HG03457 (cell line): Measurements from ENCODE around the gene NPAS3.

Source experiments
- ATAC-seq: cut with Tn5 transposase; IDR thresholded peaks from one replicate; pipeline ENCODE4 v1.9.1; 2021; ENCODE audit warnings: moderate number of reproducible peaks; ENCODE audit not compliant: unreplicated experiment

NPAS3 gene

DNA sequence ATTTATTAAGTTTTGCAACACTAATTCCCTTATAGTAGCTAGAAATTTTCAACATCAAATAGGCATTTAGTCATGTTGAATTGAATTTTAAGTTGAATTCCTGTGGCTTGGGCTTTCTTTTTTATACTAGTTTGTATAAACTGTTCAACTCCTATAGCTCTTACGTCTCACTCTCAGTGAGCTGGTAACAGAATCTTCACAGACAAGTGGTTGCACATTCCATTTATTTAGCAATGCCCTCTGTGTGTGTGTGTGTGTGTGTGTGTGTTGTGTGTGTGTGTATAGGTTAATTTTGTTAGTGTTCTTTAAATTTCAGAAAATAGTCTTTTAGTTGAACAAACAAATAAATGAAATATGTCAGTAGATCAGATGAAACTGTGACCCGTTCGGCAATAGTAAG is 425.0 kb downstream of the NPAS3 start:
- no peak for ATAC-seq

DNA sequence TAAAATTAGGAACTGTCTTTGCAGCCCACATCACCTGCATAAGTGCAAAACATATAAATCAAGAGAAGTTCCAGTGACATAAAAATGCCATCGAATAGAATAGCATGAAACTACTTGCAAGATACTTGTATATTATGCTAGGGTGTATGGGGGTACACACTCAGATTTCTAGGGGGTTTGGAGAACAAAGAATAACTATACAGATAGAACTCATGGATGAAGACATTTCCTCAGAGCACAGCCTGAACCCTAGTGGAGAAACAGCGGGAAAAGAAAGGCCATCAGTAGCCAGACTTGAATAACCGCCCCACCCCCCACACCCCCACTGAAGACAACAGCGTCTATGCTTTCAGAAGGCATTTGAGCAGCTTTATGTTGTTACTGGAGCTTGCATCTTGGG is 425.8 kb downstream of the NPAS3 start:
- ATAC-seq: no peak

DNA sequence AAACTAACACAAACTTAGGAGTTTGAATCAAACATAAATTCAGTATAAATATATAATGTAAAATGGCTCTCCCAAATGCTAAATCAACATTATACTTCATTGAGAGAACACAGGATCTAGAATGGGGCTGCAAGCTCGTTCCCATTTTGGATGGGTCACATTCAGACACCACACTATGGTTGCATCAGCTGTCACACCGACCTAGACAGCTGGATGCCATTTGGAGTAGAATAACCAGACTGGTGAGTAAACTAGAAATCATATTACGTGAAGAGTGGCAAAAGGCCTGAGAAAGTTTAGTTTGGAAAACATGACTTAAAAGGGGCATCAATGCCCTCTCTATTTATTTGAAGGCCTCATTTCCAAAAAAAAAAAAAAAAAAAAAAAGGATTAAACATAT is 430.4 kb downstream of the NPAS3 start:
- ATAC-seq: no peak

DNA sequence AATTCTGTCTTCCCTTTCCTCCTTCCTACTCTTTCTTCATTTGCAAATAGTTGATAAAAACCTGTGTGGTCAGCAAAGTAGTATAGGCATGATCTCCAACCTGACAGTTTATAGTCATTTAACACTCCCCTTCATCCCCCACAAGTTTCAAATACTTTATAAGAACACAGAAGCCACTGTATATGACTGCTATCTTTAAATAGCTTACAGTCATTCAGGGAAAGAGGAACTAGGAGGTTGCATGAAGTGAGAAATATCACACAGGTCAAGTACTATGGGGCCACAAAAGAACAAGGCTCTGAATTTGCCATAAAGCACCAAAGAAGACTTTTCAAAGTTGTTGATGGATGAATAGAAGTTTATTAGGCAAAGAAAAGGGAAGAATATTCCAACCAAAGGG is 431.3 kb downstream of the NPAS3 start:
- ATAC-seq: peak; percentile 89

DNA sequence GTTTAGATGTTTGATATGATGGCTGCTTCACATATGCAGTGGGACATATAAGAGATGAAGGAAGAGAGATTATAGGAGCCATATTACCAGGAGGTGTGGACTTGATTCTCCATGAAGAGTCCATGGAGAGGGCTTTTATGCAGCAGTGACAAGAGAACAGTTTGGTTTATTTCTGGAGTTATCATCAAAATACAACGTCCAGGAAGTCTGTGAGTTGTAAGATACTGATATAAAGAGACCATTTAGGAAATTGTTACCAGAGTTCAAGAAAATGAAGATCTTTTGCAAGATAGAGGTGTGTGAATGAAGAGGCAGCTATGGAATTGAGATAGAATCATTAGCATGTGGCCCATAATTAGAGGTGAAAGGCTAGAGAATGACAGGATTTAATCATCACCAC is 431.7 kb downstream of the NPAS3 start:
- ATAC-seq: no peak

DNA sequence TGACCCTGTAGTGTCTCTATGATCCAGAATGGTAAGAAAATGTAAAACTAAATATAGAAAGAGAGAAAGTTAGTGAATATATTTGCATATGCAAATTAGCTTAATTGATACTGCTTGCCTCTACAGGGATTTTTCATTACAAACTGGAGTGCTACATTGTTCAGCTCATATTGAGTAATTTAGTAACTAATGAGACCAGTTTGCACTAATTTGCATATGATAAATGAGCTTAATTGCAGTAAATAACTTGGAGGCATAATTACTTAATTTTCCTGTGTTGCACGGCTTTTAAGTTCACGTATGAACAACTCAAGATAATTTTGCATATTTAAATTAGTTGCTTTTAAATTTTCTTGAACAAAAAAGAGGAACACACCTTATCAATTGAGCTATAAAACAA is 436.5 kb downstream of the NPAS3 start:
- no peak for ATAC-seq

DNA sequence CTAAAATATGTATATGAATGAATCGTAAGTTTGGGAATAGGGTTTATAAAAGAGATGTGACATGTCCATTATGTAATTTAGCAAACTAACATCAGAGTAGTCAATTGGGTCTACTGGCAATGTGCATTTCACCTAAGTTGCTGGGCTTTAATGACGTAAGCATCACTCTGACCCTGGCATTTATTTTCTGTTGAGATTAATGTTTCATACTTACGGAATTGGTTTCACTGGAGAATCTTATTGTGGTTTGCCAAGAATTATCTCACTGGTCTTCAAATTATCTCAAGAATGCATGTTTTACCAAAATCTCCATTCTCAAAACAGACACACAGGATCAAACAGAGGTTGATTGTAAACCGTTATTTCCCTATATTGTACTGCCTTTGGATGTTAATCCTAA is 437.1 kb downstream of the NPAS3 start:
- no peak for ATAC-seq

DNA sequence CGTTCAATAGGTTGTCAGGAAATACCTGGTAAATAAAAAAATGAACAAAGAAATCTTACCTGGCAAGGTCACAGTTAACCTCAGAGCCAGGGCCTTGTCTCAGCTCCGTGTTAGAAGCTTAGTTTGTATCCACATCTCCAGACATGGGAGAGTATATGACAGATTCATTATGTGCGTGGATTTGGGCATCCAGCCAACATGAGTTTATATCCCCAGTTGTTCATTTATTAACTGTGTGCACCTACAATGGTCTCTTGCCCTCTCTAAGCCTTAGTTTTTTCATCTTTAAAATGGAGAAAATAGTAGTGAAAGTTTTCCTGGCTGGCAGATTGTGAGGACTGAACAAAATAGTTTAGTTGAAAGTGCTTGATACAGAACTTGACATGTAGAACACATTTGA is 437.8 kb downstream of the NPAS3 start:
- ATAC-seq: no peak

DNA sequence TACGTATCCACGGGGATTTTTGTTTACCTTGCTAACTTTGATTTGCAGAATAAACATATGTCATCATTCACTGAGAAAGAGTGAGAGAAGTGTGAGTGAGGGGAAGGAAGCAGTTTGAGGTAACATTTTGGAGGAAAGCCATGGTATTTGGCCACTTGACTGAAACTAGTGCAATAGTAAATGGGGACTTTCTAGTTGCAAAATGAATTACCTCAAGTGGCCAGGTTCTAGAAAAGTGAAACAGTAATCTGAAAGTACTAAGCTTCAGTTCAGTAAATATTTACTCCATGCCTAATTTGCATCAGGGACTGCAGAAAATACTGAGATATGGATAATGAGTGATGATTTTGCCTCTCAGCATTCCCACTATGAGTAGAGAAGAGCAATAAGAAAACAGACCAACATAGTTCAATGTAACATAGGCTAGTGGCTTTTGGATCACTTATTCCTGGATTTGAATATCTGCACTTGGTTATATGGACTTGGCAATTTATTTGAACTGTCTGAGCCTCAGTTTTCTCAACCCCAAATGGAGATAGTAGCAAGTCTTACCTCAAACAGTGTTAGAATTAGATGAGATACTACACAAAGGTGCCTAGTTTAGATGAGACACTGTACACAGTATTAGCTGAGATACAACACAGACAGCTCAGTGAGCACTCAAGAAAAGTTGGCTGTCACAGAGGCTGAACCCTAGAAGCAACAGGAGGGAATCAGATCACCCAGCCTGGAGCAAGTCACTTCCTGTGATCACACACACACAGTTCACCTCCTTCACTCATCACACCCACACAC is 439.1 kb downstream of the NPAS3 start:
- ATAC-seq: peak; percentile 79

DNA sequence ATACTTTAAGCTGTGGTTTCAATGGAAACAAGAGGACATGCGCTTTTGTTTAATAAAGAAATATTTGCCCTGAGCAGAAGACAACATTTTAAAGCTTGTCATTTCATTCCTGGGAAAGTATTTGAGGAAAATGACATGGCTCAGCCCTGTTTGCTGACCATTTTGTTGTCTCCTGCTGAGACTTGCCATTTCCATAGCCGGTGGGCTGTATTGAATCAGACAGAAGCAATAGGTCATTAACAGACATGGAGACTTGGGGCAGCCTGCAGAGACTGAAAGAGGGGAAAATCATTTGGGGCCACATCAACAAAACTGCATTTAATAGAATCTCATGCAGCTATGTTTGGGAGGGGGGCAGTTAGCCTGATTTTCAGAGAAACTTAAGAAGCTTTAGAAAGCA is 443.0 kb downstream of the NPAS3 start:
- ATAC-seq: no peak

DNA sequence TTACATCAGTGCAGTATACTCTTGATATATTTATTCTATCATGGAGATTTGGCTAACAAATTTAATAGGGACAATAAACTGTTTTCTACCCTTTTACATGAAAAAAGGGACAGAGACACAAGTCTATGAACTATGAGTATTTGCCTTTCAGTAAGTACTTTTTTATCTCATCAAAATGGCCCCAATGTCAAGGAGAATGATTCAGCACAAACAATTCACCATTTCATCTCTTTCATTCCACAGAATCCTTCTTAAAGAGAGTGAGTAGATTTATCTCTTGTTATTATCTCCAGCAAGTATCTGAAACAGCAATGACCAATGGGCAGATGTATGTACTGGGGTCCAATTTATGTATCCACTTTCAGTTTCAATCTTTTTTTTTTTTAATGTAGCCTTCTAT is 447.5 kb downstream of the NPAS3 start:
- no peak for ATAC-seq

DNA sequence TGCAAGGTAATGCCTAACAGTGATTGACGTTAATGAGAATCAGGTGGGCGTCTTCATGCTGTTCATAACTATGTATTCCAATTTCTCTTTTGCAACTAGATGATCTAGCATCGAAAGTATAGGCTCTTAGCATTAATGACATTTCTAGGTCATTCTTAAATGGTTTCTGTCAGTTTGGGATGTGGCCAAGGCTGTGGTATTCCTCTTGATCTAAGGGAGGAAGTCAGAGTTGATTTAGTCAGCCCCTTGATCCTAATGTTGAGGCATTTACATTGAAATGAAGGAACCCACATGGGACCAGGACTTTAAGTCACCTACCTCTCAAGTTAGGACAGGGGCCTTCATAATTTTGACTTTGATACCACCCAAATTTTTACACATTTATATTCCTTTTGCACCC is 448.1 kb downstream of the NPAS3 start:
- ATAC-seq: no peak

DNA sequence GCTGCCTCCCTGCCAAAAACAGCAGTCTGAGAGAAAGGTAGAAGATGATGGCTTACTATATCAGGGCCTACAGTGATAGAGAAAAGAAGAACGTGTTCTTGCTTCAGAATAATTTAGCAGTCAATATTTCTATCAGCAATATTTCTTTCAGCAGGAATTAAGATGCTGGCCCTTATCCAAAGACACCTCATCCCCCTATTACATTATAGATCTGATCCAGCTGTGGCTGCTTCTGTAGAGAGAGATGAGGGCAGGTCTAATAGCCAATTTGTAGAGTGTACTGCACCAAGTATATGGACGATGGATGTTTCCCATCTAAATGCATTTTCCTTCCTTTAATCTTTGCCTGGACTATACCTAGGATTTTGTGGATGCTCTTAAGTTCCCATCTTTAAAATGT is 451.7 kb downstream of the NPAS3 start:
- no peak for ATAC-seq

DNA sequence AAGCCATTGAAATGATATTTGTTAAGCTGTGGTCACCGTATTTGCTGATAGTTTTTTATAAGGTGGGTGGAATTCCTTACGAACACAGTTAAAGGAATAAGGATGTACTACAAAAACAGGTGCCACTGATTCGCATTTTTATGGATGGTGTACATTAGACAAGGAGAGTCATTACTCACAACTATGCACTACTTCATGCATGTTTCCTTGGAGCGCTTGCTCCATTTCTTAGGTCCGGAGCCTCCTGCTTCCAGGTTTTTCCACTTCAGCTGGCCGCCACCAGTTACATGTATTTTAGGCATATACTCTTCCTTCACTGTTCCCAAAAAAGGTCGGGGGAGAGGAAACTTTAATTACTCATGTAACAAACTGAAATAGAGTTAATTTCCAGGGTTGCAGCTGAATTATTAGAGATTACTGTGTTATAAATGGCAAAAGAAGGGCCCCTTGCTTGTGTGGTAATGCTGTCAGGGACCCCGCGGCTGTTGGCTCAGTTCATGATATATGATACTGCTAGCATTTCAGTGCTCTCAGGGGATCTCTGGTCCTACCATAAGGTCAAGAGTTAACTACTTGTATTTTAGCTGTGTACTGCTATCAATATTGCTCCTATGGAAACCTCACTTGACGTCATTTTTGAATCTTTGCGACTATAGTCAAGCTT is 454.7 kb downstream of the NPAS3 start:
- no peak for ATAC-seq

DNA sequence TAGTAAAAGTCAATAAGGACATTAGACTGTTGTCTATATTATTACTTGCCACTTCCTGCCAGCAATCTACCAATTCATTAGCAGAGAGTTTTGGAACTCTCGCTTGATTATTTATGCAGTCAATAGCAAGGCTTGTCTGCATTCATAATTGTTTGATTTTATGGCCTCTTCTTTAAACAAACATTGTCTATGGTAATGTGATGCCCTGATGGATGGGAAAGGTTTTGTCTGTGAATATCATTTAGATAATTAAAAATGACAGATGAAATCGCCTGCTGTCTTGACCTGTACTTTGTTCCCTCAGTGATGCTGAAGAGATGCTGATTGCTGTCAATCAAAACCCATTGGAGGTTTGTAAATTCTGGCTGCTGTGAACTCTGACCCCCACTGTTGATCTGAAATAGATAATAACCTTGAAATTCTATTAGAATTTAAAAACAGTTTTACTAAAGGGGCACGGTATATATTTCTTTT is 455.3 kb downstream of the NPAS3 start:
- no peak for ATAC-seq

DNA sequence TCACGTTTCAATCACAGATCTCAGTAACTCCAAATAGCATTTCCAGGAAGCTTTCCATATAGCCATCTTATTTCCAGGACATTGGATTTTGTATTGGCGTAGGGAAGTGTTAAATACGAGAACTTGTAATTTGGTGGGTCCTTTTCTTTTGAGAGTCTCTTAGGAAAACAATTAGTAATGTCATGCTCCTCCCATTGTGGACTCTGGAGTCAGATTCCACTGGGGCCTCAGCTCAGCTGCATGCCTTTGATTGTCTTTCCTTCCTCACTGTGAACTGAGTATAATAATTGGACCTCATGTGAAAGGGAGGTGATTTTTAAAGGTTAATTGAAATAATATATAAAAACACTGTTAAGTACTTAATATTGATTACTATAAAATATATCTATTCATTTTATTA is 462.6 kb downstream of the NPAS3 start:
- ATAC-seq: no peak

DNA sequence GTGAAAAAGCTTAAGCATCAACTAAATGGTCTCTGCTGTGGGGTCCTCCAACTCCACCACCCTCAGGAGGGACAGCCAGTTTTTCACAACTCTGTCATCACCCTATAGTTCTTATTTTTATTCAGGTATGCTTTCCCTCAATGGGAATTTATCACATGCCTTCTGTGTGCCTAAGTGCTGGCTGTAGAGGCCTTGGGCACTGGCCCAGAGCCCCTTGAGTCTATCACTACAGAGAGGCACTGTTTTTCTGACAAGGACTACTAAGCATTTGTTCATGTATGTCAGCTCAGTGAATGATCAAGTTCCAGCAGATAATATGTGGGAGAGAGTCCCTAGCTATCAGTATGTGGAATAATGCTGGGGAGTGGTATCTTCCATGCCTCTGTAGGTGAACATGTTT is 463.9 kb downstream of the NPAS3 start:
- ATAC-seq: no peak

DNA sequence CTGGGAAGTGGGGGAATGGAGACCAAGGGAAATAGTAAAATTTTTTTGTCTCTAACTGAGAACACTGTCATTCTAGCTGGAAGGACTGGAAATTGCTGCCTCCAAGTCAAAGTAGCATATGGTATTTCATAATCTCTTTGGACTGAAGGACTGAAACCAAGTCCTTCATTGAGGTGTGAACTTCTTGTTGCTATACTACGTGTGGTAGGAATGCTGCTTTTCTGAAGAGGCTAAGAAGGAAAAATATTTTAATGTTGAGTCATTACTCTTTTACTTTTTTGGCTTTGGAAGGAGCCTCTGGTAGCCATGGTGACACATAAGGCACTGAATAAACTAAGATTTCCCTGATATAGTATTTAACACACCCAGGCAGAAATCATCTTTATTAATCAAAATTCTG is 465.4 kb downstream of the NPAS3 start:
- no peak for ATAC-seq

DNA sequence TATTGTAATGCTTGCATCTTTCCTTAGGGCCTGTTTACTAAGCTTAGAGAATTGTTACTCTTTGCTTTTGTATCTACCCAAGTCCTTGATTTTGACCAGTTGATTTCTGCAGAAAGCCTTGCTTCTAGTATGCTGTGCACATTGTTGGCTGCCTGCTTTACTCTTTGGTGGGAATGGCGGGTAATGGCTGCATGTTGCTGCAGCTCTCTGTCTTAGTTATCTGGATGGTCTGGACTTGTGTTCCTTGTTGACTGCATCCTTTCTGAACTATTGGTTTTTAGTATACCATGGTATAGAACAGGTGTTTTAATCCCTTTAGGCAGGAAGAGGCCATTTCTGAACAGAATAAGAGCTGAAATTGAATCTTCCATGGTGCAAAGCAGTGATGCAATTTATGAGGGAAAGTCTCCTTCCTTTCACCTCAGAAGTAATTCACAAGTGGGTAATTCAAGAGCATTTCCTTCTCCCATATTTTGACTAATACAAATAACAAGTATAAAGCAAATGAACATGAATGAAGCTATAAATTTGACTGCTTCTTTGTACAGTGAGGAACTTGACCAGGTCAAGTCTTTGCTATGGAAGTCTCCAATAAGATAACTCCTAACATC is 466.4 kb downstream of the NPAS3 start:
- no peak for ATAC-seq

DNA sequence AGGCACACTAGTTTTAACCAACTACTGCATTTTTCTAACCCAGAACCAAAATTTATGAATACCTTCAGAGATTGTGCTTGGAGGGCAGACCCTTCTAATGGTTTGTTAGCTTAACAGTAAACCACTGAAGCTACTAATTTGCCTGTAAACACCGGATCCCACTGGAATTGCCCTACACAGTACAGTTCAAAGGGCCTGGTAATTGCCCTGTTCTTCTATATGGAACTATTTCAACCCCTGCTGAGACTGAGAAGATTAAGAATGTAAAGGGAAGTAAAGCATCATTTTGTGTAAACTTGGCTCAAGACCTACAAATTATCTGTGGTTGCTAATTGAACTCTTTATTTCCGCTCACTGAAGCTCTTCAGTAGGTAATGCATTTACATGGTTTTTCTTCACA is 468.1 kb downstream of the NPAS3 start:
- no peak for ATAC-seq

DNA sequence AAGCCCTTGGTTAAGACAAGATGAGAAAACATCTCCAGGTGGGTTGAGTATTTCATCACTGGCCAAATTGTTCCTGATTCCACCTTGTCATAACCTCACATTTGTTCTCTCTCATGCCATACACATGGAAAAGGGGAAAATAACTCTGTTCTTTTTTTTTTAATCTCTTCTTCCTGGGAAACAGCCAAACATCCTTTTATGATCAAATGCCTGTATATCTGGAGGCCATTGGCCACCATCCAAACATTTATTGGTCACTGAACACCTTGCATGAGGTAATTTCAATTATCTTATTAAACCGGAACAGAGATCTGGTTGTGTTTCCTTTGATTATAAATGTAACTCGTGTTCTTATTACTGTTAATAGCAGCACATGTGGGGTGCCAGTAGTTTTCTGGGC is 469.6 kb downstream of the NPAS3 start:
- no peak for ATAC-seq

DNA sequence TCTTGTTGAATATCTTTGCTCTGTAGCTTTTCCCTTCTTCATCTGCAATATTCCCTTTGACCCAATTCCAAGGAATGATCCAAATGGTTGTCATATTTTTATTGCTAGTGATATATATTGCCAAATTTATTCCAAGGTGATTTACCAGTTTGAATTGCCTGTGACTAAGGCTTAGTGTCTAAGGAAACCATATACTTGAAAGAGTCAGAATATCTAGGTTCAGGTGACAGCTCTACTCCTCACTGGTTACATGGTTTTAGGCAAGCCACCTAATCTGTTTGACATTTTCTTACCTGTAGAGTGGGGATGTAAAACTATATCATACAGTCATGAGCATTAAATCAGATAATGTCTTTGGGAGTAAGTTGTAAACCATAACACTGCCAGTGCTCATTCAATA is 473.8 kb downstream of the NPAS3 start:
- ATAC-seq: no peak
